Peyer's patch (tissue), 4 donors: ENCODE measurements around the gene UBASH3B. TPM values are rescaled to one million over a fixed set of nuclear protein-coding genes. Genes with fewer than 3 reads are reported as not detected.

Source experiments
- DNase-seq, 3 donors: peaks; one replicate each; pipeline ENCODE4 v3.0.0-alpha.2; 2017 to 2019
- H3K27ac ChIP-seq, 4 donors: fragments of 200-600 bp; sonication (generic); one replicate each; pipeline ENCODE4 v1.5.1; 2016 to 2019
- H3K27me3 ChIP-seq, 2 donors: fragments of 200-600 bp; sonication (generic); one replicate each; pipeline ENCODE4 v1.5.1; 2019
- H3K36me3 ChIP-seq, 3 donors: fragments of 200-600 bp; sonication (generic); one replicate each; pipeline ENCODE4 v1.5.1; 2016 to 2019
- H3K4me1 ChIP-seq, 4 donors: fragments of 200-600 bp; sonication (generic); one replicate each; pipeline ENCODE4 v1.5.1; 2016 to 2019
- H3K4me3 ChIP-seq, 4 donors: fragments of 200-600 bp; sonication (generic); 1 replicate in 3 of 4; 2 replicates in 1 of 4; pipeline ENCODE4 v1.5.1; 2016 to 2019; ENCODE audit warnings: mild to moderate bottlenecking in 1 of 4
- H3K9me3 ChIP-seq, 4 donors: fragments of 200-600 bp; sonication (generic); one replicate each; pipeline ENCODE4 v1.5.1; 2016 to 2019; ENCODE audit warnings: mild to moderate bottlenecking in 1 of 4
- POLR2A ChIP-seq, 2 donors: fragments of 450-650 bp; IDR thresholded peaks; one replicate each; pipeline ENCODE4 v1.5.1; 2017; ENCODE audit warnings: antibody characterized with exemption in 2 of 2, mild to moderate bottlenecking in 2 of 2, moderate library complexity in 2 of 2
- total RNA-seq, 4 donors: library from RNA; depleted of rRNA; stranded (reverse); fragments of >200 nt; gene quantifications; one replicate each; pipeline ENCODE4 v1.1.0, GENCODE V29; 2016
- TF ChIP-seq, protein P1 (sequence below), 6 experiments: fragments of 450-650 bp in 4 of 6; fragments of 200-600 bp in 2 of 6; sonication (generic) in 1 of 6; IDR thresholded peaks; one replicate each; pipeline ENCODE4 v1.5.1; 2017 to 2019; ENCODE audit warnings: antibody characterized with exemption in 6 of 6, mild to moderate bottlenecking in 3 of 6, moderate library complexity in 1 of 6

The UBASH3B gene
- total RNA-seq, 4 donors from 2014 or later, result 2.3 to 14.9 (median 5.2) TPM

DNA sequence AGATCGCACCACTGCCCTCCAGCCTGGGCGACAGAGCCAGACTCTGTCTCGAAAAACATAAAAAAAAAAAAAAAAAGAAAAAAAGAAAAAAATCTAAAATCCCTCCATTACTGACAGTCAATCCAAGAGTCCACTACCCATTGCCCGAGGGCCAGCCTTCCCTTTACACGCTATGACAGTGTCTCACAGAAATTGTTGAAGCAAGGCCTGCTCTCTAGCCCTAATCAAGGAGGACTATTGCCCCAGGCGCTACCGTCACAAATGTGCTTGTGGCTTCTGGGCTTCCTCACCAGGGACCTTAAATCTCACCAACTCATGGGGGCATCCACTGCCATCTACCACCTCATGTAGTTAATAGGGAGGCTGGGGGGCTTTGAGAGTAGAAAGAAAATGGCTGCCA lies 49.9 kb downstream of the UBASH3B start:
- no peaks in the 10 kb centered on the region for H3K27me3 ChIP-seq
- H3K36me3 ChIP-seq, result no peaks in the 10 kb centered on the region
- H3K4me1 ChIP-seq, result no peaks in the 10 kb centered on the region
- no peak overlapping the region for H3K27ac ChIP-seq
- no peak overlapping the region for H3K4me3 ChIP-seq
- H3K9me3 ChIP-seq, result no peaks in the 10 kb centered on the region
- no peak for TF ChIP-seq POLR2A (IDR thresholded peaks at IDR 0.05)
- DNase-seq, result no peak

- DNase-seq, result no peak
- Histone ChIP-seq H3K9me3 (no peaks in the 10 kb centered on the region), H3K4me1 (no peaks in the 10 kb centered on the region), H3K4me3 (no peak overlapping the region), H3K36me3 (no peaks in the 10 kb centered on the region), H3K27me3 (no peaks in the 10 kb centered on the region), H3K27ac (no peak overlapping the region)
- TF ChIP-seq, protein P1, sequence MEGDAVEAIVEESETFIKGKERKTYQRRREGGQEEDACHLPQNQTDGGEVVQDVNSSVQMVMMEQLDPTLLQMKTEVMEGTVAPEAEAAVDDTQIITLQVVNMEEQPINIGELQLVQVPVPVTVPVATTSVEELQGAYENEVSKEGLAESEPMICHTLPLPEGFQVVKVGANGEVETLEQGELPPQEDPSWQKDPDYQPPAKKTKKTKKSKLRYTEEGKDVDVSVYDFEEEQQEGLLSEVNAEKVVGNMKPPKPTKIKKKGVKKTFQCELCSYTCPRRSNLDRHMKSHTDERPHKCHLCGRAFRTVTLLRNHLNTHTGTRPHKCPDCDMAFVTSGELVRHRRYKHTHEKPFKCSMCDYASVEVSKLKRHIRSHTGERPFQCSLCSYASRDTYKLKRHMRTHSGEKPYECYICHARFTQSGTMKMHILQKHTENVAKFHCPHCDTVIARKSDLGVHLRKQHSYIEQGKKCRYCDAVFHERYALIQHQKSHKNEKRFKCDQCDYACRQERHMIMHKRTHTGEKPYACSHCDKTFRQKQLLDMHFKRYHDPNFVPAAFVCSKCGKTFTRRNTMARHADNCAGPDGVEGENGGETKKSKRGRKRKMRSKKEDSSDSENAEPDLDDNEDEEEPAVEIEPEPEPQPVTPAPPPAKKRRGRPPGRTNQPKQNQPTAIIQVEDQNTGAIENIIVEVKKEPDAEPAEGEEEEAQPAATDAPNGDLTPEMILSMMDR (IDR thresholded peaks at IDR 0.05), result no peak
- no peak for TF ChIP-seq POLR2A (IDR thresholded peaks at IDR 0.05)
These were observed 51.0 kb downstream of the UBASH3B start for GRCh38 chr11:122706291-122707088.

GRCh38 chr11:122707111-122707510 lies 51.6 kb downstream of the UBASH3B start:
- Histone ChIP-seq H3K27me3 (no peaks in the 10 kb centered on the region), H3K27ac (no peak overlapping the region), H3K9me3 (no peaks in the 10 kb centered on the region), H3K36me3 (no peaks in the 10 kb centered on the region), H3K4me3 (no peak overlapping the region), H3K4me1 (no peaks in the 10 kb centered on the region)
- TF ChIP-seq, protein P1 (IDR thresholded peaks at IDR 0.05), result no peak
- no peak for TF ChIP-seq POLR2A (IDR thresholded peaks at IDR 0.05)
- no peak for DNase-seq

DNA sequence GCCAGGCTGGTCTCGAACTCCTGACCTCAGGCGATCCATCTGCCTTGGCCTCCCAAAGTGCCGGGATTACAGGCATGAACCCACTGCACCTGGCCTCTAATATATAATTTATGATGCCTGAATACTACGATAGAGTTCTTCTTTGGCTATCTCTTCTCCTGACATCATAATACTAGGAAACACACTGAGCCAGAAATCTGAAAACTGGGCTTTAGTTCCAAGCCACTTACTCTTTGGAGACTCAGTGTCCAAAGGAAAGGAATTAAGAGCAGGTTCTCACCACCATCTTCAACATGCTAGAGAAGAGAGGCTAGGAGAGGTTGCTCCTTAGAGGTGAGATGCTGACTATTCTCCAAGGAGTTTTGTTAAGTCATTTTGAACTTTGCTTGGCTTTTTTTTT lies 52.4 kb downstream of the UBASH3B start:
- TF ChIP-seq, protein P1 (IDR thresholded peaks at IDR 0.05), result no peak
- no peak for TF ChIP-seq POLR2A (IDR thresholded peaks at IDR 0.05)
- no peaks in the 10 kb centered on the region for H3K27me3 ChIP-seq
- no peak for DNase-seq
- H3K27ac ChIP-seq, result no peak overlapping the region
- H3K4me3 ChIP-seq, result no peak overlapping the region
- no peaks in the 10 kb centered on the region for H3K4me1 ChIP-seq
- no peaks in the 10 kb centered on the region for H3K9me3 ChIP-seq
- no peaks in the 10 kb centered on the region for H3K36me3 ChIP-seq

GRCh38 chr11:122709039-122709760 lies 53.7 kb downstream of the UBASH3B start:
- DNase-seq, result no peak
- Histone ChIP-seq H3K9me3 (no peaks in the 10 kb centered on the region), H3K4me1 (peaks cover 0 to 2% (median 0%) of the 10 kb centered on the region in 4 donors), H3K27me3 (no peaks in the 10 kb centered on the region), H3K36me3 (no peaks in the 10 kb centered on the region), H3K27ac (no peak overlapping the region), H3K4me3 (no peak overlapping the region)
- no peak for TF ChIP-seq POLR2A (IDR thresholded peaks at IDR 0.05)
- TF ChIP-seq, protein P1 (IDR thresholded peaks at IDR 0.05), result no peak

DNA sequence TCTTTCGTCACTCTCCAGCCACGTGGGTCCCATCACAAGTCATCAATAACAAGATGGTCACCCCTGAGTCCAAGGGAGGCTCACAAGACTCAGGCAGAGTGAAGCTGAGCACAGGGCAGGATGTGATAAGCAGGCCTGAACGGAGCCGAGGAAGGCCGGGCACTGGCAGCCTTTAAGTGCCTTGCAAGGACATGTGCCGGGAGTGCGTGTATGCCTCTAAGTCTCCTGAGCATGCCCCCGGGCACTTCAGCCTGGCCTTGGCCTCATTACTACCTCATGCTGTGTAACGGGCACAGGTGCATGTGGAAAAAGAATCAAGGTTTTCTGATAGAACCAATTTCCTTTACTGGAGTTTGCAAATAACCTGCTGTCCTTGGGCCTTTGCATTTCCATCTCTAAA lies 55.8 kb downstream of the UBASH3B start:
- Histone ChIP-seq H3K27ac (no peak overlapping the region), H3K4me3 (no peak overlapping the region), H3K36me3 (no peaks in the 10 kb centered on the region), H3K9me3 (no peaks in the 10 kb centered on the region), H3K27me3 (no peaks in the 10 kb centered on the region), H3K4me1 (peaks cover 0 to 2% (median under 1%) of the 10 kb centered on the region in 4 donors)
- TF ChIP-seq POLR2A (IDR thresholded peaks at IDR 0.05), result no peak
- TF ChIP-seq, protein P1 (IDR thresholded peaks at IDR 0.05), result no peak
- DNase-seq, result peak in 1 of 3 donors; percentile 38
